Measurements from ENCODE around the gene CCNK.
A peak's percentile ranks its signal among the peaks of the same experiment; 100 is the strongest.

Gene CCNK

GRCh38 chr14:99541677-99542470, 60.7 kb downstream of the CCNK start:
- Histone ChIP-seq H3K4me1 (ENCODE audit: insufficient read depth, low read length, poor library complexity, severe bottlenecking) (peaks cover 17% of the 10 kb centered on the region), H3K9ac (ENCODE audit: low read depth, low read length, poor library complexity, severe bottlenecking) (peak overlapping the region; percentile 28), H3K9me3 (ENCODE audit: insufficient read depth, low read depth, low read length) (no peaks in the 10 kb centered on the region), H4K20me1 (ENCODE audit: insufficient read depth, low read length, poor library complexity, severe bottlenecking) (peaks cover 3% of the 10 kb centered on the region), H3K9me2 (replicated peaks; ENCODE audit: low read depth, low read length) (no peaks in the 10 kb centered on the region), H3K79me2 (ENCODE audit: insufficient read depth, low read length) (peaks cover 45% of the 10 kb centered on the region; the same call in 1 of the 2 replicates), H2AFZ (ENCODE audit: low read length) (no peak overlapping the region), H3K4me2 (ENCODE audit: low read depth, low read length, poor library complexity, severe bottlenecking) (peak overlapping the region; percentile 35), H3K36me3 (ENCODE audit: insufficient read depth, low read length) (no peaks in the 10 kb centered on the region), H3K27me3 (ENCODE audit: insufficient read depth, low read length, poor library complexity, severe bottlenecking) (no peaks in the 10 kb centered on the region), H3K4me3 (ENCODE audit: low read length, poor library complexity, severe bottlenecking) (no peak overlapping the region), H3F3A (ENCODE audit: low read depth) (no peaks in the 10 kb centered on the region)
- TF ChIP-seq EZH2phosphoT487 (IDR thresholded peaks at IDR 0.05; ENCODE audit: borderline replicate concordance) = no peak

GRCh38 chr14:99542566-99542965, 61.4 kb downstream of the CCNK start:
- H3F3A ChIP-seq (ENCODE audit: low read depth) = no peaks in the 10 kb centered on the region
- peaks cover 45% of the 10 kb centered on the region; the same call in 1 of the 2 replicates for H3K79me2 ChIP-seq (ENCODE audit: insufficient read depth, low read length)
- H4K20me1 ChIP-seq (ENCODE audit: insufficient read depth, low read length, poor library complexity, severe bottlenecking) = peaks cover 3% of the 10 kb centered on the region
- peaks cover 17% of the 10 kb centered on the region for H3K4me1 ChIP-seq (ENCODE audit: insufficient read depth, low read length, poor library complexity, severe bottlenecking)
- TF ChIP-seq EZH2phosphoT487 (IDR thresholded peaks at IDR 0.05; ENCODE audit: borderline replicate concordance) = no peak
- TF ChIP-seq CTCF (conservative IDR thresholded peaks at IDR 0.05; ENCODE audit: low read length) = no peak
- no peak overlapping the region for H2AFZ ChIP-seq (ENCODE audit: low read length)
- H3K9me3 ChIP-seq (ENCODE audit: insufficient read depth, low read depth, low read length) = no peaks in the 10 kb centered on the region
- H3K36me3 ChIP-seq (ENCODE audit: insufficient read depth, low read length) = no peaks in the 10 kb centered on the region
- H3K27me3 ChIP-seq (ENCODE audit: insufficient read depth, low read length, poor library complexity, severe bottlenecking) = no peaks in the 10 kb centered on the region
- no peak overlapping the region for H3K9ac ChIP-seq (ENCODE audit: low read depth, low read length, poor library complexity, severe bottlenecking)
- H3K9me2 ChIP-seq (replicated peaks; ENCODE audit: low read depth, low read length) = no peaks in the 10 kb centered on the region
- no peak overlapping the region for H3K4me2 ChIP-seq (ENCODE audit: low read depth, low read length, poor library complexity, severe bottlenecking)
- H3K4me3 ChIP-seq (ENCODE audit: low read length, poor library complexity, severe bottlenecking) = no peak overlapping the region

- Histone ChIP-seq H3K4me1 (ENCODE audit: insufficient read depth, low read length, poor library complexity, severe bottlenecking) (peaks cover 17% of the 10 kb centered on the region), H3K79me2 (ENCODE audit: insufficient read depth, low read length) (peaks cover 46% of the 10 kb centered on the region; the same call in 1 of the 2 replicates), H4K20me1 (ENCODE audit: insufficient read depth, low read length, poor library complexity, severe bottlenecking) (peaks cover 3% of the 10 kb centered on the region), H3K36me3 (ENCODE audit: insufficient read depth, low read length) (no peaks in the 10 kb centered on the region), H3K9me2 (replicated peaks; ENCODE audit: low read depth, low read length) (no peaks in the 10 kb centered on the region), H3K4me2 (ENCODE audit: low read depth, low read length, poor library complexity, severe bottlenecking) (no peak overlapping the region), H3K4me3 (ENCODE audit: low read length, poor library complexity, severe bottlenecking) (no peak overlapping the region), H3K9ac (ENCODE audit: low read depth, low read length, poor library complexity, severe bottlenecking) (no peak overlapping the region), H3F3A (ENCODE audit: low read depth) (no peaks in the 10 kb centered on the region), H3K27me3 (ENCODE audit: insufficient read depth, low read length, poor library complexity, severe bottlenecking) (no peaks in the 10 kb centered on the region), H2AFZ (ENCODE audit: low read length) (no peak overlapping the region), H3K9me3 (ENCODE audit: insufficient read depth, low read depth, low read length) (no peaks in the 10 kb centered on the region)
- TF ChIP-seq EZH2phosphoT487 (IDR thresholded peaks at IDR 0.05; ENCODE audit: borderline replicate concordance) (no peak), CTCF (conservative IDR thresholded peaks at IDR 0.05; ENCODE audit: low read length) (no peak)
Measured at GRCh38 chr14:99543370-99543769, 62.2 kb downstream of the CCNK start.

All from Loucy (cell line).